KOPT-K1 (cell line): ENCODE data around the gene ZKSCAN3.
A peak's percentile ranks its signal among the peaks of the same experiment; 100 is the strongest.
"Not testable (repeated sequence)": the region's sequence is repeated elsewhere in the genome, so short reads cannot be mapped to it uniquely, and the experiment has no call there.

Experiments
- H3K27ac ChIP-seq: fragments of 200-600 bp; sonication (generic); 2 replicates; pipeline ENCODE4 v1.5.1; 2016; ENCODE audit warnings: antibody characterized with exemption, mild to moderate bottlenecking, low read depth, low read length; ENCODE audit not compliant: poor library complexity, severe bottlenecking
- H3K36me3 ChIP-seq: fragments of 200-600 bp; sonication (generic); 2 replicates; pipeline ENCODE4 v1.5.1; 2017; ENCODE audit warnings: antibody characterized with exemption, mild to moderate bottlenecking, low read length, moderate library complexity; ENCODE audit not compliant: insufficient read depth
- H3K9me3 ChIP-seq: fragments of 200-600 bp; sonication (generic); 2 replicates; pipeline ENCODE4 v1.5.1; 2017; ENCODE audit warnings: antibody characterized with exemption, low read length, mild to moderate bottlenecking; ENCODE audit not compliant: insufficient read depth, poor library complexity, severe bottlenecking

Gene ZKSCAN3

GRCh38 chr6:28349892-28350737, at the start of gene ZKSCAN3:
ZKSCAN3 (plus strand) TSS chr6:28349947; CDS start chr6:28359587, 9,640 bp downstream.
- Histone ChIP-seq H3K9me3 (no peaks in the 10 kb centered on the region), H3K36me3 (no peaks in the 10 kb centered on the region; the same call in 1 of the 2 replicates), H3K27ac (peak within 1 kb of the TSS; percentile 76)

- H3K9me3 ChIP-seq = no peaks in the 10 kb centered on the region
- no peak overlapping the region for H3K27ac ChIP-seq
- peaks cover 13% of the 10 kb centered on the region for H3K36me3 ChIP-seq
Measured at GRCh38 chr6:28303570-28303969, 46.2 kb upstream of the ZKSCAN3 start.

- H3K27ac ChIP-seq = not testable (repeated sequence)
Measured at GRCh38 chr6:28306363-28306762, 43.4 kb upstream of the ZKSCAN3 start.

GRCh38 chr6:28311139-28311823, 38.5 kb upstream of the ZKSCAN3 start:
- Histone ChIP-seq H3K36me3 (no peaks in the 10 kb centered on the region), H3K27ac (no peak overlapping the region), H3K9me3 (no peaks in the 10 kb centered on the region)

More at GRCh38 chr6:28306363-28306762, 43.4 kb upstream of the ZKSCAN3 start:
- H3K36me3 ChIP-seq, H3K9me3 ChIP-seq: not testable (repeated sequence)

- Histone ChIP-seq H3K27ac (no peak overlapping the region), H3K36me3 (no peaks in the 10 kb centered on the region), H3K9me3 (no peaks in the 10 kb centered on the region)
Measured at GRCh38 chr6:28312939-28313338, 36.8 kb upstream of the ZKSCAN3 start.

GRCh38 chr6:28315628-28316027, 34.1 kb upstream of the ZKSCAN3 start:
- Histone ChIP-seq H3K27ac (no peak overlapping the region), H3K36me3 (no peaks in the 10 kb centered on the region), H3K9me3 (peaks cover 1% of the 10 kb centered on the region)

GRCh38 chr6:28317866-28318265, 31.9 kb upstream of the ZKSCAN3 start:
- not testable (repeated sequence) for H3K27ac ChIP-seq, H3K9me3 ChIP-seq, H3K36me3 ChIP-seq

- Histone ChIP-seq H3K9me3 (peaks cover 50% of the 10 kb centered on the region), H3K36me3 (peaks cover 7% of the 10 kb centered on the region; the same call in 1 of the 2 replicates)
Measured at GRCh38 chr6:28322661-28323060, 27.1 kb upstream of the ZKSCAN3 start.

GRCh38 chr6:28323813-28324424, 25.8 kb upstream of the ZKSCAN3 start:
- H3K27ac ChIP-seq = no peak overlapping the region

More at GRCh38 chr6:28322661-28323060, 27.1 kb upstream of the ZKSCAN3 start:
- no peak overlapping the region for H3K27ac ChIP-seq

GRCh38 chr6:28326371-28326948, 23.3 kb upstream of the ZKSCAN3 start:
- Histone ChIP-seq H3K9me3 (peaks cover 51% of the 10 kb centered on the region), H3K36me3 (peaks cover 7% of the 10 kb centered on the region; the same call in 1 of the 2 replicates), H3K27ac (no peak overlapping the region)

More at GRCh38 chr6:28323813-28324424, 25.8 kb upstream of the ZKSCAN3 start:
- H3K9me3 ChIP-seq = peaks cover 55% of the 10 kb centered on the region
- peaks cover 7% of the 10 kb centered on the region; the same call in 1 of the 2 replicates for H3K36me3 ChIP-seq

GRCh38 chr6:28330041-28330440, 19.7 kb upstream of the ZKSCAN3 start:
- no peak overlapping the region for H3K27ac ChIP-seq
- H3K9me3 ChIP-seq = peaks cover 36% of the 10 kb centered on the region
- H3K36me3 ChIP-seq = peaks cover 7% of the 10 kb centered on the region; the same call in 1 of the 2 replicates

GRCh38 chr6:28333047-28333446, 16.7 kb upstream of the ZKSCAN3 start:
- H3K27ac ChIP-seq = no peak overlapping the region
- H3K9me3 ChIP-seq = peaks cover 8% of the 10 kb centered on the region
- no peaks in the 10 kb centered on the region for H3K36me3 ChIP-seq

GRCh38 chr6:28333599-28334018, 16.1 kb upstream of the ZKSCAN3 start:
- H3K9me3 ChIP-seq = peaks cover 8% of the 10 kb centered on the region
- H3K27ac ChIP-seq = no peak overlapping the region
- H3K36me3 ChIP-seq = no peaks in the 10 kb centered on the region

GRCh38 chr6:28334286-28335039, 15.3 kb upstream of the ZKSCAN3 start:
- H3K27ac ChIP-seq = no peak overlapping the region
- no peaks in the 10 kb centered on the region for H3K9me3 ChIP-seq
- no peaks in the 10 kb centered on the region for H3K36me3 ChIP-seq
